CD4-positive, alpha-beta T cell (primary cell): ENCODE measurements around the gene ZXDC. TPM values are rescaled to one million over a fixed set of nuclear protein-coding genes. Genes with fewer than 3 reads are reported as not detected.

Experiments used
- ATAC-seq: fragments of 200-7000 bp; cut with Tn5 transposase; one replicate; pipeline ENCODE4 v1.10.0; 2022; ENCODE audit warnings: mild to moderate bottlenecking; ENCODE audit not compliant: poor library complexity
- CTCF ChIA-PET: fragments of 350-600 bp; sonication (Branson Sonifier 250); formaldehyde crosslinking; loops from one replicate; lab custom pipeline; 2021; ENCODE audit warnings: antibody characterized with exemption, inconsistent platforms; lab: Charles Lee
- POLR2A ChIA-PET: fragments of 350-600 bp; sonication (Branson Sonifier 250); formaldehyde crosslinking; loops from one replicate; lab custom pipeline; 2021; ENCODE audit warnings: antibody characterized with exemption, inconsistent platforms; lab: Charles Lee
- DNase-seq, 14 experiments: peaks; one replicate each; pipeline ENCODE4 v3.0.0-alpha.2; 2013 to 2020; ENCODE audit warnings: mixed read lengths in 2 of 14
- H3K27ac ChIP-seq, 2 donors: one replicate each; pipeline versions ENCODE4 v1.5.1 to v1.7.0; 2013; ENCODE audit warnings: low read length in 2 of 2, low read depth in 1 of 2, mild to moderate bottlenecking in 1 of 2
- H3K27me3 ChIP-seq, 2 experiments: 1 replicate in 1 of 2; 2 replicates in 1 of 2; pipeline versions ENCODE4 v1.6.1 to v1.7.0; 2013; ENCODE audit warnings: low read length in 2 of 2, control low read depth in 1 of 2, mild to moderate bottlenecking in 1 of 2, moderate library complexity in 1 of 2; ENCODE audit not compliant: insufficient read depth in 2 of 2, control insufficient read depth in 1 of 2
- H3K36me3 ChIP-seq: one replicate; pipeline ENCODE4 v1.6.1; 2013; ENCODE audit warnings: low read length, control low read depth; ENCODE audit not compliant: insufficient read depth
- H3K4me1 ChIP-seq: one replicate; pipeline ENCODE4 v1.6.1; 2013; ENCODE audit warnings: low read length, control low read depth; ENCODE audit not compliant: insufficient read depth
- H3K4me3 ChIP-seq: one replicate; pipeline ENCODE4 v1.5.1; 2013; ENCODE audit warnings: mild to moderate bottlenecking, low read length, moderate library complexity
- H3K9me3 ChIP-seq, 2 experiments: 1 replicate in 1 of 2; 2 replicates in 1 of 2; pipeline versions ENCODE4 v1.6.1 to v1.7.0; 2013; ENCODE audit warnings: low read length in 2 of 2, mild to moderate bottlenecking in 2 of 2, control low read depth in 1 of 2, moderate library complexity in 1 of 2; ENCODE audit not compliant: control insufficient read depth in 1 of 2, insufficient read depth in 1 of 2
- H3K27ac Mint-ChIP-seq: one replicate; pipeline ENCODE4 v1.8.0; 2020; ENCODE audit warnings: mixed read lengths
- H3K27me3 Mint-ChIP-seq: one replicate; pipeline ENCODE4 v1.8.0; 2021; ENCODE audit warnings: mixed read lengths
- H3K36me3 Mint-ChIP-seq: one replicate; pipeline ENCODE4 v1.8.0; 2021; ENCODE audit warnings: low read depth, mixed read lengths
- H3K4me1 Mint-ChIP-seq: one replicate; pipeline ENCODE4 v1.8.0; 2021; ENCODE audit warnings: low read depth, mixed read lengths
- H3K4me3 Mint-ChIP-seq: one replicate; pipeline ENCODE4 v1.8.0; 2020; ENCODE audit warnings: mild to moderate bottlenecking, mixed read lengths
- H3K9me3 Mint-ChIP-seq: one replicate; pipeline ENCODE4 v1.8.0; 2020; ENCODE audit warnings: mixed read lengths
- CTCF ChIP-seq: fragments of 200-600 bp; IDR thresholded peaks from one replicate; pipeline ENCODE4 v1.8.0; 2022; ENCODE audit warnings: antibody characterized with exemption, mild to moderate bottlenecking
- intact Hi-C, 2 experiments: fragments of 100-400 bp; cut with DNase I in 1 of 2; cut with micrococcal nuclease in 1 of 2; formaldehyde crosslinking; loops; one replicate each; pipeline versions ENCODE4 v1.15.1 to v1.9.0; 2023 to 2025; cut with DNase I, micrococcal nuclease
- total RNA-seq, 174 experiments: library from RNA in 2 of 174; stranded (reverse) in 2 of 174; gene quantifications; one replicate each; pipeline ENCODE4 v1.2.3 and lab custom pipeline; 2021 to 2026

Gene ZXDC
- total RNA-seq, 2 experiments from 2014 or later: 60.7 to 61.3 TPM

GRCh38 chr3:126494204-126494969 lies 18.7 kb upstream of the ZXDC start:
- DNase-seq (no peak), ATAC-seq (no peak)
- no peak overlapping the region for H3K4me3 Mint-ChIP-seq
- Histone ChIP-seq H3K9me3 (no peaks in the 10 kb centered on the region), H3K27me3 (no peaks in the 10 kb centered on the region), H3K4me1 (no peaks in the 10 kb centered on the region), H3K4me3 (no peak overlapping the region), H3K27ac (no peak overlapping the region), H3K36me3 (no peaks in the 10 kb centered on the region)
- CTCF ChIA-PET: no interaction called here
- no peak overlapping the region for H3K27ac Mint-ChIP-seq
- H3K9me3 Mint-ChIP-seq: no peaks in the 10 kb centered on the region
- POLR2A ChIA-PET: no interaction called here
- no peak for TF ChIP-seq CTCF
- intact Hi-C loops: no loop called here
- no peaks in the 10 kb centered on the region for H3K27me3 Mint-ChIP-seq
- peaks cover 11% of the 10 kb centered on the region for H3K4me1 Mint-ChIP-seq
- H3K36me3 Mint-ChIP-seq: no peaks in the 10 kb centered on the region

- Histone ChIP-seq H3K27ac (no peak overlapping the region), H3K36me3 (no peaks in the 10 kb centered on the region), H3K4me3 (no peak overlapping the region), H3K27me3 (no peaks in the 10 kb centered on the region), H3K4me1 (no peaks in the 10 kb centered on the region), H3K9me3 (no peaks in the 10 kb centered on the region)
- H3K27ac Mint-ChIP-seq: no peak overlapping the region
- CTCF ChIA-PET: no interaction called here
- H3K27me3 Mint-ChIP-seq: no peaks in the 10 kb centered on the region
- no peak for TF ChIP-seq CTCF
- H3K9me3 Mint-ChIP-seq: no peaks in the 10 kb centered on the region
- intact Hi-C loops: no loop called here
- DNase-seq (no peak), ATAC-seq (no peak)
- no peaks in the 10 kb centered on the region for H3K36me3 Mint-ChIP-seq
- H3K4me3 Mint-ChIP-seq: no peak overlapping the region
- POLR2A ChIA-PET: no interaction called here
- H3K4me1 Mint-ChIP-seq: peaks cover 11% of the 10 kb centered on the region
These were observed 18.0 kb upstream of the ZXDC start for GRCh38 chr3:126493739-126494138.

- no peaks in the 10 kb centered on the region for H3K9me3 ChIP-seq
- DNase-seq: no peak
- no peak for TF ChIP-seq CTCF
- Mint-ChIP-seq H3K36me3 (no peaks in the 10 kb centered on the region), H3K4me1 (peaks cover 11% of the 10 kb centered on the region), H3K4me3 (no peak overlapping the region), H3K9me3 (no peaks in the 10 kb centered on the region), H3K27ac (no peak overlapping the region), H3K27me3 (no peaks in the 10 kb centered on the region)
- no peaks in the 10 kb centered on the region for H3K36me3 ChIP-seq
- H3K4me1 ChIP-seq: no peaks in the 10 kb centered on the region
- no peaks in the 10 kb centered on the region for H3K27me3 ChIP-seq
- ChIA-PET CTCF (no interaction called here), POLR2A (no interaction called here)
- intact Hi-C loops: no loop called here
- no peak for ATAC-seq
- no peak overlapping the region for H3K27ac ChIP-seq
- H3K4me3 ChIP-seq: no peak overlapping the region
These were observed 17.4 kb upstream of the ZXDC start for GRCh38 chr3:126493051-126493450.
